GM21390 (cell line): ENCODE data around the gene DCXR.

Experiments
- ATAC-seq: cut with Tn5 transposase; IDR thresholded peaks from one replicate; pipeline ENCODE4 v1.9.1; 2021; ENCODE audit not compliant: unreplicated experiment

DCXR gene

GRCh38 chr17:82037092-82037888 lies at the start of gene DCXR:
DCXR (minus strand) TSS chr17:82037697; CDS start chr17:82037682, 15 bp downstream.
- ATAC-seq, result peak; percentile 80

DNA sequence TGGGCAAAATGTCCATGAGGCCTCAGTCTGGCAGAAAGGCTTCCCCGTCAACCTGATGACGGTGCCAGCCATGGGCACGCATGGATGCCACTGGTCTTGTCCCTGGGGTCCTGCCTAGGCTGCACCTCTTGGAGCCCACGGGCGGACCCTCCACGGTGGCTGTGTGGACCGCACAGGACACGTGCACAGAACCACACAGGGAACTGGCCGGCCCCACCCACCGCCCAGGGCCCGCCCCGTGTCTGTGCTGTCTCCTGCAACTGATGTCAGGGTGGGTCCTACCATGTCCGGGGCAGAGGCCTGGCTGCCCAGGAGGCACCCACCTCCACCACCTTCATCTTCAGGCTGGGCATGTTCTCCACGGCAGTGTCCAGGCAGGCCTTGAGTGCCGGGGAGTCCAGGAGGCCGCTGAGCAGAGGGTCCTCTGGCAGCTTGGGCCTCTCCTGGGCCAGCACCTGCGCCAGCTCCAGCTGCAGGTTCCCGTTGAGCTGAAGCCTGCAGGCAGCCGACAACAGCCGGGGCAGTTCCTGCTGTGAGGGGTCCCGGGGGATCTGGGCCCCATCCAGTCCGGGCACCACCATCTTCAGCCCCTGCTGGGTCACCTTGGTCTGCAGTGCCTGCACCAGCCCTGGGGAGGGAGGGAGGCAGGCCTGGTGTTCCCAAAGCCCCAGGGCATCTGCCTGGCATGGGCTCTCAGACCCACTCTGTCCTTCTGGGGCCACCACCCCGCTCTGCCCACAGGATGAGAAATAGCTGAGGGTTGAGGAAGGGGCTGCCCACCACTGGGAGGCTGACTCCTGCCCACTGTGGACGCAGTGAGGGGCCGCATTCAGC lies 48.7 kb upstream of the DCXR start:
- ATAC-seq, result no peak

GRCh38 chr17:82085031-82085861 lies 47.7 kb upstream of the DCXR start:
- no peak for ATAC-seq

GRCh38 chr17:82084373-82085030 lies 47.0 kb upstream of the DCXR start:
- ATAC-seq, result no peak

DNA sequence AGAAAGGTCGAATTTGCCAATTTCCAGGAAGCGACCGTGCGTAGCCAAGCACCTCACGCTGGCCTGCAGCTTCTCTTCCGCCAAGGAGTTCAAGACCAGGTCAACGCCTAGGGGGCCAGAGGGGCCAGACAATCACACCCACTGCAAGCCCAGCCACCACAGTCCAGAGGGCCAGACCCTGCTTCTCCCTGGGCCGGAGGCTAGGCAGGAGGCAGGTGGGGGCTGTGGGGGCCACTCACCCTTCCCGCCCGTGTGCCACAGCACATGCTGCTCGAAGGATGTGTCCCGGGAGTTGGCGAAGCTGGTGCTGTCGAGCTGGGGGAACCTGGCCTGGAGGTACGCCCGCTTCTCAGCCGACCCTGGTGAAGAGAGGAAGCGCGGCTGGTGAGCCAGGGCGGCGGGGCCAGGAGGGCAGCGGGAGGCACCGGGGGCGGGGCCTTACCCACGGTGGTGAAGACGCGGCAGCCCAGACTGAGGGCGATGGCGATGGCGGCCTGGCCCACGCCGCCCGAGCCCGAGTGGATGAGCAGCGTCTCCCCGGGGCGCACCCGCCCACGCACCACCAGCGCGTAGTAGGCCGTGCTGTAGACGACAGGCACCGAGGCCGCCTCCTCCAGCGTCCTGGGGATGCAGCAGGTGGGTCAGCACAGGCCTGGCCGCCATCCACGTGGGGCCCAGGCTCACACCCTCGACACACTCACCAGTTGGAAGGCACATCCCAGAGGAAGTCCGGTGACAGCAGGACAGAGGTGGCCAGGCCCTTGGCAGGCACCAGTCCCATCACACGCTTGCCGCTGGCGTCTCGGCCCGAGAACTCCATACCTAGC lies 46.2 kb upstream of the DCXR start:
- ATAC-seq, result no peak

DNA sequence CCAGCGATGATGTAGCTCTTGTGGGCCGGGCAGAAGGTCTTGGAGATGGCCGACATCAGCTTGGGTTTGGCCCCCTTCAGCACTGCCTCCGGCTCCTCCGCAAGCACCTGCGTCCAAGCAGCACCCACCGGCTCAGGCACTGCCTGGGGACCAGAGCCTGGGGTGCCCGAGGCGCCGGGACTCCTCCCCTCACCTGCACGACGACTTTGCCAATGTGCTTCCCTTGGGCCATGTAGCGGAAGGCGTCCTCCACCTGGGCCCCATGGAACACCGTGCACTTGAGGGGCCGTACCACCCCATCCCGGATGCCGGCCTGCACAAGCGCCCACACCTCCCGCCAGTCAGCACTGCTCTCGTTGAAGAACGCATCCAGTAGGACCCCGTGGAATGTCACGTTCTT lies 45.5 kb upstream of the DCXR start:
- ATAC-seq, result no peak

DNA sequence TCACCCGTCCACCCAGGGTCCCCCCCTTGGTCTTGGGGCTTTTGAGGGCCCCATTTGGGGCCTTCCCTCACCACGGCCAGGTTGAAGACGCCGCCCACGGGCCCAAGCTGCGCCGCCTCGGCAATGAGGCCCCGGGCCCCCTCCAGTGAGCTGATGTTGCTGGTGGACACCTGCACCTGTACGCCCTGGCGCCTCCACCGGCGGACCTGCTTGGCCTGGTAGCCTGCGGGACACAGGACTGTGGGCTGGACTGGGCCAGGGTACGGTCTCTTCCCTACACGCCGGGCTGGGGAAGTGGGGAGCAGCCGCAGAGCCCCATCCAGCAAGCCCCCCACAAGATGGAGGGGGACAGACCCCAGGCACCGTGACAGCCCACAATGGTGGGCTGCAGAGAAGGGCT lies 45.0 kb upstream of the DCXR start:
- ATAC-seq, result no peak

DNA sequence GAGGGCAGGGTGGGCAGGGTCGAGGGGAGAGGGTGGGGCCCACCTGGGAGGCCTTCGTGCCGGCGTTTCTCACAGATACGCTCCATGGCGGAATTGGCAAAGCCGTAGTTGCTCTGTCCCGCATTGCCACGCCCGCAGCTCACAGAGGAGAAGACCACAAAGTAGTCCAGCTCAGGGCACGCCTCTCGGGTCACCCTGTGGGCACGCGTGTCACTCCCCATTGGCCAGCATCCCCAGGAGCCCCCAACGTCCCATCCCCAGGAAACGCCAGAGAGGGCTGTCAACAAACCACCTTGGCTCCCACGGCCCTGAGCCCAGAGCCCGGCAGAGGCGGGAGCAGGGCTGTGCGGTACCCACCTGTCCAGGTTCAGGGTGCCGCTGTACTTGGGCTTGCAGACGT lies 44.5 kb upstream of the DCXR start:
- ATAC-seq, result no peak

- no peak for ATAC-seq
These were observed 44.0 kb upstream of the DCXR start for GRCh38 chr17:82081546-82081945.

DNA sequence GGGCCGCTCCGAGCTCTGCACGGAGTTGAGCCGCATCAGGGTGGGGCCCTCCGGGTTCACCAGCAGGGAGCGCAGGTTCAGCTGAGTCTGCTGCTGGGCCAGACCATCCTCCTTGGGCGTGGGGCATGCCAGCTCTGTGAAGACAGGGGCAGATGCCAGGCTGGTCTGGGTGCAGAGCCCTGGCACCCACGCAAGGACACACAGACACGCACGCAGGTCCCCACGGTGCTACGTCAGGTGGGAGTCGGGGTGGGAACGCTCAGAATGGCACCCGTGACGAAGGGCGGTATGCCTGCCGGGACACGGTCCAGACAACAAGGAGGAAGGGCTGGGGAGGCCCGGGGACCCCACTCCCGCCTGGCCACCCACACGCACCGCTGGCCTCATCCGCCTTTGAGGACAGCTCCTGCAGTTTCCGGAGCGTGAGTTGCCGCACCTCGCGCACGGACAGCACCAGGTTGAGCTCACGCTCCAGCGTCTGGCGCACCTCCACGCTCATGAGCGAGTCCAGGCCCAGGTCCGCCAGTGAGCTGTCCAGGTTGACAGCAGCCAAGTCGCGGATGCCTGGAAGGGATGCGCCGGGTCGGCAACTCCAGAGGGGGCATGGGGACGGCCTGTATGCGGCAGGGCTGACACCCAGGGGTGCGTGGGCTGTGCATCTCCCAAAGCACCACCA lies 43.4 kb upstream of the DCXR start:
- no peak for ATAC-seq

DNA sequence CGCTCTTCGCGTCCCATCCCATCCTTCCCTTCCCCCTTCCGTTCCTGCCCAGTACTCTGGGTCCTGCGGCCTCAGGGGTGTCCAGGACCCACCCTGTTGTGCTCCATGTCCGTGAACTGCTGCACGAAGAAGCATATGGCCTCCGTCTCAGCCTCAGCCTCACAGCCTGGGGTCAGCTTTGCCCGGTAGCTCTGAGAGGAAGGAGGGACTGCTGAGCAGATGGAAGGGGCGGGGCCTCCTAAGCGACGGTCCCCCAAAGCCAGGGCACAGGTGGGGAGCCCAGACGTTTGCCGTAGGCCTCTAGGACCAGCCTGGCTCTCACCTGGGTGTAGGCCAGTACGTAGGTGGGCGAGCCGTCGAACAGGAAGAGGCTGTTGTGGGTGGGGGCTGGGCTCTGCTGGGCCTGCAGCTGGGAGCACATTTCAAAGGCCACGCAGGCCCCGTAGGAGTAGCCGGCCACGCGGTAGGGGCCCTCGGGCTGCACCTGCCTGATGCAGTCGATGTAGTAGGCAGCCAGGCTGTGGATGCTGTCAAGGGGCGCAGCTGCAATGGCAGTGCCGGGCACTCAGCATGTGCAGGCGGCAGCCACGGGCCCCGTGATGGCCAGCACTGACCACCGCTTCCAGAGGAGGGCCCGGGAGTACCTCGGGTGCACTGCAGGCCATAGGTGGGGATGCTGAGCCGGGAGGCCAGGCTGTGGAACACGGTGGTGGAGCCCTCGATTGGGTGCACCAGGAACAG lies 42.7 kb upstream of the DCXR start:
- ATAC-seq, result no peak

GRCh38 chr17:82079001-82079677 lies 41.6 kb upstream of the DCXR start:
- no peak for ATAC-seq

- ATAC-seq, result no peak
These were observed 40.9 kb upstream of the DCXR start for GRCh38 chr17:82078433-82078832.

DNA sequence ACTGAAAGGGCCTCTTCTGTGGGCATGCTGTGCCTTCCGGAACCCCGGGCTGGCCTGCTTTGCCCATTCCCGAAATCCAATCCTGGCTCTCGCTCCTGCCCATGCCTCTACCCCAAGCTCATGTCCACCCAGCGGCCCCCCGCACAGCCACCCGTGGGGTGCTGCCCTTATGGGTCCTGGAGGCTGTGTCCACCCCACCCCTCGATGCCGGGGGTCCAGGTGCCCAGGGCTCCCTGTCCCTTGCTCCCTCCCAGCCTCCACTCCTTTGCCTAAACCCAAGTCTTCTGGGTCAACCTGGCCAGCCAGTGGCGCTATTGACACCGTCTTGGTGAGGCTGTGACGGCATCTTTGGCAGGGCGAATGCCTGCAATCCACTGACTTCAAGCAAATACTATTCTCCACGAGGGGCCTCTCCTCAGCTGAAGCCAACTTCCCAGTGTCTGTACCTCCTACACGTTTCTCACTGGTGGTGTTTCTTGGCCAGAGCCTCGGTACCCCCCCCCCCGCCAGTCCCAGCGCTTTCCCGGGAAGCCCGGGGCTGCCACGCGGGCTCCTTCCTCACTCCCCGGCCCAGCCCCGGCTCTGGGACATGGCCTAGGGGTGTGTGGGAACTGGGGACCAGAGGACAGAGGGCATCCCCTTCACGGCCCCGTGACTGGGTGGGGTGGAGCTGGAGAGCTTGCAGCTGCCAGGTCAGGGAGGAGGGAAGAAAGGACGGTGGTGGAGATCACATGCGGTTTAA lies 40.3 kb upstream of the DCXR start:
- ATAC-seq, result no peak

- ATAC-seq, result no peak
These were observed 39.5 kb upstream of the DCXR start for GRCh38 chr17:82076785-82077591.

DNA sequence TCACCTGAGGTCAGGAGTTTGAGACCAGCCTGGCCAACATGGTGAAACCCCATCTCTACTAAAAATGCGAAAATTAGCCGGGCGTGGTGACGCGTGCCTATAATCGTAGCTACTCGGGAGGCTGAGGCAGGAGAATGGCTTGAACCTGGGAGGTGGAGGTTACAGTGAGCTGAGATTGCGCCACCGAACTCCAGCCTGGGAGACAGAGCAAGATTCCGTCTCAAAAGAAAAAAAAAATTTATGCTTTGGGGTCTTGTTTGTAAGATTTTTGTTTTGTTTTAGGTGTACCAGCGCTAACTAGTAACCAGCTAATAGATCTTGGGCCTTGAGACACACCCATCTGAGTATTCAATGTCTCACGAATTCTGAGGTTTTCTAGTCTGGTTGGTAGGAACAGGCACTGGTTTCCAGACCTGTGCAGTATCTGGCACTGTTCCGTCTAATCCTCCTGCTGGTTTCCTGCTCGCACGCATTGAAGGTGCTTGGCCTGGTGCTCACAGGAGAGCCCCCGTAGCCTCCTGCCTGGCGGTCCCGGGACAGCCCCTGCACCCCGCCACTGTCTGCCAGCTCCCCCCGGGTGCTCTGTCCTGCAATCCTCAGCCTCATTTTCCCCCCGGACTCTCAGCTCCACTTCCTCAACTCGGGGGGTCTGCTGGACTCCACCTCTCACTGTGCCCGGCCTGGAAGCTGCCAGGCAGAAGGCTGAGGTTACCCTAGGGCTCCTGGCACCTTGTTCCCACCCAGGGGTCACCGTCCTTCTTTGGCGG lies 38.7 kb upstream of the DCXR start:
- ATAC-seq, result no peak
